ENCODE results near the gene SLC10A6. TPM values are rescaled to one million over a fixed set of nuclear protein-coding genes. Genes with fewer than 3 reads are reported as not detected.

SLC10A6 gene
- total RNA-seq (2011; cell fraction: chromatin; rRNA removed; ENCODE audit: low replicate concordance), result not detected in 2 replicates
- not detected in 2 replicates for total RNA-seq (2011; cell fraction: nucleolus; rRNA removed)
- total RNA-seq (2011; cell fraction: nucleoplasm; rRNA removed), result not detected in 2 replicates
- not detected in 2 replicates for total RNA-seq (2014; rRNA removed)
- not detected in 2 replicates for total RNA-seq (2014; rRNA removed; fragmentation: Illumina TruSeq; extraction: Trizol)
- total RNA-seq (2015; rRNA removed; fragmentation: Illumina TruSeq; extraction: Trizol), result not detected in 2 replicates
- not detected in 2 replicates for total RNA-seq (2021)
- polyA plus RNA-seq (2011; rRNA removed), result not detected in 2 replicates
- not detected in 2 replicates for polyA plus RNA-seq (2011; cell fraction: cytosol; rRNA removed)
- polyA plus RNA-seq (2011; cell fraction: nucleus; rRNA removed), result not detected in 2 replicates
- not detected in 2 replicates for polyA plus RNA-seq (2012)
- polyA plus RNA-seq (2014; fragmentation: Illumina TruSeq; extraction: Trizol), result not detected in 2 replicates
- polyA plus RNA-seq (2014; fragmentation: Nextera tagmentation; extraction: Ambion mirVana), result not detected
- not detected in 2 replicates for polyA plus RNA-seq (2014; rRNA removed)
- not detected in 2 replicates for polyA minus RNA-seq (2011; rRNA and poly(A)+ RNA removed)
- polyA minus RNA-seq (2011; cell fraction: cytosol; rRNA and poly(A)+ RNA removed), result not detected in 2 replicates
- polyA minus RNA-seq (2011; cell fraction: nucleus; rRNA and poly(A)+ RNA removed), result not detected in 2 replicates
- Bru-seq, nascent RNA, result percentile 11 among the genes with signal in this experiment
- BruChase-seq, experiment 1, labeled RNA remaining after a 2-hour chase, result percentile 9 among the genes with signal in this experiment
- percentile 17 among the genes with signal in this experiment for BruChase-seq, experiment 2, labeled RNA remaining after a 6-hour chase
- long read RNA-seq, experiment 1, result 0 reads
- long read RNA-seq, experiment 2, result 0 reads
- long read RNA-seq, experiment 3, result 0 reads

GRCh38 chr4:86848732-86849619, at the start of gene SLC10A6:
Gene SLC10A6, minus strand, starts transcription at chr4:86849384. Its CDS starts 269 bp downstream, at chr4:86849115.
- in situ Hi-C loops (cut with MboI) (no loop called here), intact Hi-C loops (cut with micrococcal nuclease) (no loop called here)
- Histone ChIP-seq H2AFZ (ENCODE audit: low read depth, low read length) (no peak within 1 kb of the TSS), H3K9me3 (replicated peaks; ENCODE audit: control insufficient read depth, insufficient read depth, low read depth, low read length) (no peaks in the 10 kb centered on the region), H3K4me1 (replicated peaks in 1 of 2; ENCODE audit: control insufficient read depth in 2 of 2, insufficient read depth in 2 of 2, low read length in 2 of 2) (no peaks in the 10 kb centered on the region), H4K20me1 (replicated peaks; ENCODE audit: control insufficient read depth, insufficient read depth, low read length) (no peaks in the 10 kb centered on the region), H3K36me3 (ENCODE audit: control insufficient read depth, insufficient read depth, low read length) (no peaks in the 10 kb centered on the region), H3K4me3 (no peak within 1 kb of the TSS), H3K9ac (ENCODE audit: insufficient read depth in 1 of 2, low read depth in 2 of 2, low read length in 2 of 2) (no peak within 1 kb of the TSS), H3K4me2 (ENCODE audit: insufficient read depth, low read length) (no peak within 1 kb of the TSS), H3K27ac (ENCODE audit: extremely low read depth, low read depth, low read length) (no peak within 1 kb of the TSS), H3K27me3 (ENCODE audit: control insufficient read depth in 2 of 2, insufficient read depth in 2 of 2, low read length in 2 of 2) (peaks cover 8 to 15% of the 10 kb centered on the region in 2 experiments; a peak in 4 of 5 replicates), H3K79me2 (ENCODE audit: control insufficient read depth, insufficient read depth, low read length) (no peaks in the 10 kb centered on the region), H3K9me1 (ENCODE audit: control insufficient read depth, insufficient read depth, low read length) (peaks cover 3% of the 10 kb centered on the region)
- POLR2A ChIA-PET, result interaction anchor here (0.5 kb wide), 1 partner anchor 220 kb away, joined by 5 read pairs; no protein-coding TSS in a partner anchor
- BruUV-seq (replicated peaks), result no TSS peak
- 3% methylated on average over 11 of the region's 11 CpGs for WGBS (ENCODE audit: insufficient coverage, low coverage, missing lambda C conversion rate)
- no peak for TF ChIP-seq RAD21 (CRISPR knock-in tag; conservative IDR thresholded peaks at IDR 0.05 in 1 of 2, IDR thresholded peaks at IDR 0.05 in 1 of 2)
- no peak for TF ChIP-seq BRF2 (IDR thresholded peaks at IDR 0.05; ENCODE audit: borderline replicate concordance, insufficient read depth, insufficient read length)
- no peak for TF ChIP-seq XRCC4 (IDR thresholded peaks at IDR 0.05; ENCODE audit: extremely low read depth, insufficient read depth, insufficient read length)
- FAIRE-seq (no peak), ATAC-seq (no peak), DNase-seq (ENCODE audit: extremely low read depth in 1 of 4, low spot score in 3 of 4) (no peak)
- CTCF ChIA-PET (ENCODE audit: low intra/inter-chr PET ratio), result no interaction called here
